RWPE2 (cell line): ENCODE results near the gene EHD3.

Source experiments
- ATAC-seq: fragments of 200-7000 bp; cut with Tn5 transposase; 3 replicates; pipeline ENCODE4 v1.9.1; 2021; ENCODE audit warnings: low read depth
- DNase-seq: peaks from one replicate; pipeline ENCODE4 v3.0.0-alpha.2; 2020; ENCODE audit warnings: low spot score
- H3K27ac ChIP-seq: fragments of 450-650 bp; 2 replicates; pipeline ENCODE4 v1.5.1; 2017; ENCODE audit warnings: mild to moderate bottlenecking; ENCODE audit not compliant: poor library complexity, severe bottlenecking
- H3K27me3 ChIP-seq: fragments of 250-450 bp; sonication (Bioruptor Pico); 2 replicates; pipeline ENCODE4 v1.5.1; 2021; ENCODE audit warnings: mild to moderate bottlenecking, moderate library complexity; ENCODE audit not compliant: insufficient read depth, poor library complexity, severe bottlenecking
- H3K36me3 ChIP-seq: fragments of 250-450 bp; sonication (Bioruptor Pico); 2 replicates; pipeline ENCODE4 v1.5.1; 2020; ENCODE audit warnings: low read depth, mild to moderate bottlenecking, moderate library complexity
- H3K4me1 ChIP-seq: fragments of 250-450 bp; sonication (Bioruptor Pico); 2 replicates; pipeline ENCODE4 v1.5.1; 2021; ENCODE audit warnings: mild to moderate bottlenecking, moderate library complexity; ENCODE audit not compliant: insufficient read depth, poor library complexity, severe bottlenecking
- H3K4me3 ChIP-seq: fragments of 250-450 bp; sonication (Bioruptor Pico); 2 replicates; pipeline ENCODE4 v1.5.1; 2021; ENCODE audit warnings: mild to moderate bottlenecking, moderate library complexity; ENCODE audit not compliant: severe bottlenecking
- H3K9me3 ChIP-seq: fragments of 250-450 bp; sonication (Bioruptor Pico); 2 replicates; pipeline ENCODE4 v1.5.1; 2021; ENCODE audit warnings: mild to moderate bottlenecking, moderate library complexity; ENCODE audit not compliant: severe bottlenecking
- CTCF ChIP-seq: fragments of 450-650 bp; IDR thresholded peaks from one replicate; pipeline ENCODE4 v1.5.1; 2017; ENCODE audit warnings: mild to moderate bottlenecking, moderate library complexity; ENCODE audit not compliant: poor library complexity, severe bottlenecking

Gene EHD3

GRCh38 chr2:31235504-31235902, 1.6 kb downstream of the EHD3 start:
- Histone ChIP-seq H3K4me1 (peaks cover 5% of the 10 kb centered on the region), H3K27ac (no peak overlapping the region), H3K36me3 (no peaks in the 10 kb centered on the region), H3K4me3 (no peak overlapping the region), H3K27me3 (no peaks in the 10 kb centered on the region), H3K9me3 (no peaks in the 10 kb centered on the region)
- DNase-seq (no peak), ATAC-seq (no peak)
- TF ChIP-seq CTCF = no peak

GRCh38 chr2:31236433-31237205, 2.7 kb downstream of the EHD3 start:
- Histone ChIP-seq H3K9me3 (no peaks in the 10 kb centered on the region), H3K27ac (no peak overlapping the region), H3K4me3 (no peak overlapping the region), H3K4me1 (peaks cover 5% of the 10 kb centered on the region), H3K36me3 (no peaks in the 10 kb centered on the region), H3K27me3 (no peaks in the 10 kb centered on the region)
- DNase-seq (no peak), ATAC-seq (no peak)
- no peak for TF ChIP-seq CTCF

GRCh38 chr2:31237348-31238017, 3.5 kb downstream of the EHD3 start:
- no peak for TF ChIP-seq CTCF
- no peak for ATAC-seq
- DNase-seq = no peak
- Histone ChIP-seq H3K4me1 (peaks cover 5% of the 10 kb centered on the region), H3K4me3 (no peak overlapping the region), H3K27me3 (no peaks in the 10 kb centered on the region), H3K9me3 (no peaks in the 10 kb centered on the region), H3K27ac (no peak overlapping the region), H3K36me3 (no peaks in the 10 kb centered on the region)

GRCh38 chr2:31238126-31238905, 4.4 kb downstream of the EHD3 start:
- Histone ChIP-seq H3K36me3 (no peaks in the 10 kb centered on the region), H3K9me3 (no peaks in the 10 kb centered on the region), H3K27me3 (no peaks in the 10 kb centered on the region), H3K4me3 (no peak overlapping the region), H3K27ac (no peak overlapping the region), H3K4me1 (peaks cover 2% of the 10 kb centered on the region)
- DNase-seq (no peak), ATAC-seq (no peak)
- no peak for TF ChIP-seq CTCF
